Gastrocnemius medialis (tissue), 4 donors: ENCODE results near the gene DCAF5. TPM values are rescaled to one million over a fixed set of nuclear protein-coding genes. Genes with fewer than 3 reads are reported as not detected.
A peak's percentile ranks its signal among the peaks of the same experiment; 100 is the strongest.

ENCODE experiments used
- ATAC-seq, 2 donors: fragments of 150-250 bp; one replicate each; pipeline ENCODE4 v1.9.1; 2016
- DNase-seq, 2 donors: peaks; one replicate each; pipeline ENCODE4 v3.0.0-alpha.2; 2019
- H3K27ac ChIP-seq, 4 donors: fragments of 200-600 bp; sonication (generic); 1 replicate in 1 of 4; 2 replicates in 3 of 4; pipeline ENCODE4 v1.5.1; 2016 to 2018; ENCODE audit warnings: mild to moderate bottlenecking in 2 of 4, moderate library complexity in 1 of 4
- H3K27me3 ChIP-seq, 3 donors: fragments of 200-600 bp; sonication (generic) in 2 of 3; 1 replicate in 1 of 3; 2 replicates in 2 of 3; pipeline versions ENCODE4 v1.5.1 to v1.6.0; 2016 to 2019; ENCODE audit warnings: mild to moderate bottlenecking in 1 of 3, moderate library complexity in 1 of 3
- H3K36me3 ChIP-seq, 2 donors: fragments of 200-600 bp; sonication (generic) in 1 of 2; one replicate each; pipeline ENCODE4 v1.5.1; 2017 to 2018
- H3K4me1 ChIP-seq, 2 donors: fragments of 200-600 bp; sonication (generic) in 1 of 2; one replicate each; pipeline ENCODE4 v1.5.1; 2016 to 2017; ENCODE audit warnings: mild to moderate bottlenecking in 2 of 2
- H3K4me3 ChIP-seq, 4 donors: fragments of 200-600 bp; sonication (generic) in 3 of 4; 1 replicate in 1 of 4; 2 replicates in 3 of 4; pipeline ENCODE4 v1.5.1; 2016 to 2019; ENCODE audit warnings: mild to moderate bottlenecking in 2 of 4
- H3K9me3 ChIP-seq, 3 donors: fragments of 200-600 bp; sonication (generic) in 2 of 3; 1 replicate in 1 of 3; 2 replicates in 2 of 3; pipeline ENCODE4 v1.5.1; 2016 to 2019
- CTCF ChIP-seq, 5 experiments: fragments of 450-650 bp in 3 of 5; fragments of 200-600 bp in 2 of 5; sonication (generic) in 2 of 5; IDR thresholded peaks in 4 of 5; conservative IDR thresholded peaks in 1 of 5; 1 replicate in 4 of 5; 2 replicates in 1 of 5; pipeline ENCODE4 v1.5.1; 2016 to 2019; ENCODE audit warnings: antibody characterized with exemption in 5 of 5, mild to moderate bottlenecking in 3 of 5, moderate library complexity in 3 of 5
- POLR2A ChIP-seq, 2 donors: fragments of 450-650 bp; IDR thresholded peaks; one replicate each; pipeline ENCODE4 v1.6.1; 2017; ENCODE audit warnings: antibody characterized with exemption in 2 of 2, mild to moderate bottlenecking in 2 of 2, moderate library complexity in 2 of 2
- in situ Hi-C, 4 donors: fragments of 200-750 bp; cut with MboI; loops; one replicate each; pipeline versions ENCODE4 v1.15.0 to v1.8.0; 2017; ENCODE audit warnings: low sequenced_read_pairs in 4 of 4
- intact Hi-C: fragments of 100-400 bp; cut with DNase I; formaldehyde crosslinking; loops from one replicate; pipeline ENCODE4 v1.15.1; 2023; ENCODE audit warnings: low total_unique reads
- total RNA-seq, 4 donors: library from RNA; depleted of rRNA; stranded (reverse); fragments of >200 nt; gene quantifications; one replicate each; pipeline versions ENCODE4 v1.1.0 to v1.2.3, GENCODE V29; 2016

Gene DCAF5
- total RNA-seq, 4 donors from 2014 or later = 45.9 to 96.6 (median 66.8) TPM

GRCh38 chr14:69055999-69056788, 96.7 kb downstream of the DCAF5 start:
- Histone ChIP-seq H3K4me3 (no peak overlapping the region), H3K27me3 (no peaks in the 10 kb centered on the region), H3K36me3 (peaks cover 0 to 34% of the 10 kb centered on the region in 2 donors), H3K27ac (no peak overlapping the region), H3K4me1 (peaks cover 13 to 26% of the 10 kb centered on the region in 2 donors), H3K9me3 (no peaks in the 10 kb centered on the region)
- in situ Hi-C loops (no loop called here), intact Hi-C loops (no loop called here)
- TF ChIP-seq POLR2A (IDR thresholded peaks at IDR 0.05) (no peak), CTCF (IDR thresholded peaks at IDR 0.05 in 4 of 5, conservative IDR thresholded peaks at IDR 0.05 in 1 of 5) (no peak)
- DNase-seq = no peak
- no peak for ATAC-seq

GRCh38 chr14:69055125-69055524, 97.8 kb downstream of the DCAF5 start:
- H3K27ac ChIP-seq = no peak overlapping the region
- ATAC-seq (no peak), DNase-seq (no peak)
- H3K4me3 ChIP-seq = no peak overlapping the region
- H3K4me1 ChIP-seq = peaks cover 24 to 37% of the 10 kb centered on the region in 2 donors
- H3K27me3 ChIP-seq = no peaks in the 10 kb centered on the region
- H3K36me3 ChIP-seq = peaks cover 0 to 30% of the 10 kb centered on the region in 2 donors
- intact Hi-C loops = no loop called here
- in situ Hi-C loops = no loop called here
- H3K9me3 ChIP-seq = no peaks in the 10 kb centered on the region
- TF ChIP-seq CTCF (IDR thresholded peaks at IDR 0.05 in 4 of 5, conservative IDR thresholded peaks at IDR 0.05 in 1 of 5) = no peak
- no peak for TF ChIP-seq POLR2A (IDR thresholded peaks at IDR 0.05)

- peaks cover 32 to 46% of the 10 kb centered on the region in 2 donors for H3K4me1 ChIP-seq
- no peaks in the 10 kb centered on the region for H3K9me3 ChIP-seq
- no peak for DNase-seq
- in situ Hi-C loops = no loop called here
- no peaks in the 10 kb centered on the region for H3K27me3 ChIP-seq
- no peak overlapping the region for H3K4me3 ChIP-seq
- no peak overlapping the region for H3K27ac ChIP-seq
- intact Hi-C loops = no loop called here
- ATAC-seq = no peak
- no peak for TF ChIP-seq POLR2A (IDR thresholded peaks at IDR 0.05)
- TF ChIP-seq CTCF (IDR thresholded peaks at IDR 0.05 in 4 of 5, conservative IDR thresholded peaks at IDR 0.05 in 1 of 5) = no peak
- peaks cover 0 to 30% of the 10 kb centered on the region in 2 donors for H3K36me3 ChIP-seq
Observed at GRCh38 chr14:69054030-69054429, 98.9 kb downstream of the DCAF5 start.

- intact Hi-C loops = no loop called here
- Histone ChIP-seq H3K9me3 (no peaks in the 10 kb centered on the region), H3K36me3 (peaks cover 0 to 26% of the 10 kb centered on the region in 2 donors), H3K27ac (peak overlapping the region; percentile 10 to 78 (median 74)), H3K4me1 (peaks cover 32 to 50% of the 10 kb centered on the region in 2 donors), H3K27me3 (no peaks in the 10 kb centered on the region), H3K4me3 (no peak overlapping the region)
- in situ Hi-C loops = no loop called here
- no peak for ATAC-seq
- no peak for TF ChIP-seq POLR2A (IDR thresholded peaks at IDR 0.05)
- no peak for TF ChIP-seq CTCF (IDR thresholded peaks at IDR 0.05 in 4 of 5, conservative IDR thresholded peaks at IDR 0.05 in 1 of 5)
- DNase-seq = no peak
Observed at GRCh38 chr14:69052181-69052601, 100.7 kb downstream of the DCAF5 start.
